ENCODE results near the gene WHRN. TPM values are rescaled to one million over a fixed set of nuclear protein-coding genes. Genes with fewer than 3 reads are reported as not detected.

The WHRN gene
- total RNA-seq, 3 donors from 2014 or later: 2.0 to 5.8 (median 2.2) TPM

DNA sequence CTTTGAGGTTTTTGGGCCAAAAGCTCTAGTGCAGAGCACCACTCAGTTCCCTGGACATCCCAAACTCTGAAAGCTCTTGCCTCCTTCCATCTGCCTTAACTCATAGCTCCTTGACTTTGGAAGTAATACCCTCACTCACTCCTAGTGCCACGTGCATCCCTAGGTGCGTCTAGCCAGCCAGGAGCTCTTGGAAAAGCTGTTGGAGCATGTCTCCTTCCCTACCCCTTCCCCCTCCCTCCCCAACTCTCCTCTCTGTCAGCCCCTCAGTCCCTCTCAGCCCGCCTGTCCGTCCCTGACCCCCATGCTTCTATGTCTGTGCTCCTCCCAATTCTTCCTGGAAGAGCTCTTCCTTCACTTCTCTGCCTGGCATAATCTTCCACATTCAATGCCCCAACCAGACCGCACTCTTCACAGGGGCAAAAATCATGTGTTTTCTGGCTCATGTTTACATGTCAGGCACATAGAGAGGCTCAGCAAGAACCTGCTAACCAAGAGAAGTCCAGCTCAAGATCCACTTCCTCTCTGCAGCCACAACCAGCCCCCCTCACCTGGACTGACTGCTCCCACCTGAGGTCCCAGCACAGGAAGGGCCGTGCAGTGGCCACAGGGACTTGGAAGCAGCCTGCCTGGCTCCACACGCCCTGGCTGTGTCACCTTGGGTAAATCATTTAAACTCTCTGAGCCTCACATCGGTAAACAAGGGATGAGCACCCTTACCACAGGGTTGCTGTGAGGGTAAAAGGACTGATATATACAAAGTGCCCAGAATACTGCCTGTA, 58.4 kb downstream of the WHRN start:
- ATAC-seq (no peak), DNase-seq (no peak)
- Mint-ChIP-seq H3K4me1 (ENCODE audit: low read depth) (peaks cover 7% of the 10 kb centered on the region), H3K36me3 (ENCODE audit: insufficient read depth) (no peaks in the 10 kb centered on the region), H3K4me3 (no peak overlapping the region), H3K9me3 (peaks cover 3% of the 10 kb centered on the region), H3K27me3 (ENCODE audit: low read depth) (no peaks in the 10 kb centered on the region)

- peaks cover 2% of the 10 kb centered on the region for H3K4me1 Mint-ChIP-seq (ENCODE audit: low read depth)
- H3K9me3 Mint-ChIP-seq: peaks cover 3% of the 10 kb centered on the region
- DNase-seq (no peak), ATAC-seq (no peak)
- no peaks in the 10 kb centered on the region for H3K36me3 Mint-ChIP-seq (ENCODE audit: insufficient read depth)
- no peaks in the 10 kb centered on the region for H3K27me3 Mint-ChIP-seq (ENCODE audit: low read depth)
- H3K4me3 Mint-ChIP-seq: no peak overlapping the region
These were observed 59.2 kb downstream of the WHRN start for GRCh38 chr9:114446036-114446435.

GRCh38 chr9:114445616-114446015, 59.7 kb downstream of the WHRN start:
- H3K4me1 Mint-ChIP-seq (ENCODE audit: low read depth): peaks cover 2% of the 10 kb centered on the region
- H3K4me3 Mint-ChIP-seq: no peak overlapping the region

GRCh38 chr9:114442022-114442421, 63.3 kb downstream of the WHRN start:
- Mint-ChIP-seq H3K27me3 (ENCODE audit: low read depth) (no peaks in the 10 kb centered on the region), H3K9me3 (peaks cover 3% of the 10 kb centered on the region), H3K36me3 (ENCODE audit: insufficient read depth) (no peaks in the 10 kb centered on the region), H3K4me3 (no peak overlapping the region), H3K4me1 (ENCODE audit: low read depth) (no peaks in the 10 kb centered on the region)
- DNase-seq (no peak), ATAC-seq (no peak)

More at GRCh38 chr9:114445616-114446015, 59.7 kb downstream of the WHRN start:
- no peak for ATAC-seq
- no peak for DNase-seq
- Mint-ChIP-seq H3K27me3 (ENCODE audit: low read depth) (no peaks in the 10 kb centered on the region), H3K9me3 (peaks cover 3% of the 10 kb centered on the region), H3K36me3 (ENCODE audit: insufficient read depth) (no peaks in the 10 kb centered on the region)

DNA sequence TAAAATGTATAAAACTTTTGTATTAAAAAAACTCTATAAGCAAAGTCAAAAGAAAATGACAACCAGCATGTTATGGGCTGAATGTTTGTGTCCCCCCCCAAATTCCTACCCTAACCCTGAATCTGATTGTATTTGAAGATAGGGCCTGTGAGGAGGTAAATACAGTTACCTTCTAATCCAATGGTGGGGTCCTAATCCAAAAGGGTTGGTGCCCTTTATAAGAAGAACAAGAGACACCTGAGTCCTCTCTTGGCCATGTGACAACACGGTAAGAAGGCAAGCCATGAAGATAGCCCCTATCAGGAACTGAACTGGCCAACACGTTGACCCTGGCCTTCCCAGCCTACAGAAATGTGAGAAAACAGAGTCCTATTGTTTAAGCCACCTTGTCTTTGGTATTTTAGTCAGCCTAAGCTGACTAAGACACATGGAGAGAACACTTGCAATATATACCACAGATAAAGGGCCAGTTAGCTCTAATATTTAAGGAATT, 67.8 kb downstream of the WHRN start:
- DNase-seq (no peak), ATAC-seq (no peak)
- Mint-ChIP-seq H3K27me3 (ENCODE audit: low read depth) (no peaks in the 10 kb centered on the region), H3K4me3 (no peak overlapping the region), H3K4me1 (ENCODE audit: low read depth) (peaks cover 3% of the 10 kb centered on the region), H3K36me3 (ENCODE audit: insufficient read depth) (no peaks in the 10 kb centered on the region), H3K9me3 (no peaks in the 10 kb centered on the region)

DNA sequence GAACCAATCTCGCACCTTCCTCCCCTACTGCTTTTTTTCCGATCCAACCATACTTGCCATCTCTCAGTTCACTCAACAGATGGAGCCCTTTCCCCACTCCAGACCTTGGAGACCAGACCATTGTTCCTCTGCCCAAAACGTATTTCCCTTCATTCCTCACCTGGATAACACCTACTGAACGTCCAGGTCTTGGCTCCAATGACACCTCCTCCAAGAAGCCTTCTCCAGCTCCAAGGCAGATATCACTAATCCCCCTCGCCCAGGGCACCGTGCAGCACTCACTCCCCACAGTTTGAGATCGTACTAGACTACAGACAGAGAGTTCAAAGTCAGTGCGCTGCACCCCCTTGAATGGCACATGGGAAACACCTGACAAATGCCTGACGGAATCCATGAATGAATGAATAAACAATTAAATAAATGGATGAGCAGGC, 70.4 kb downstream of the WHRN start:
- Mint-ChIP-seq H3K4me1 (ENCODE audit: low read depth) (peaks cover 3% of the 10 kb centered on the region), H3K4me3 (no peak overlapping the region), H3K27me3 (ENCODE audit: low read depth) (peaks cover 1% of the 10 kb centered on the region), H3K9me3 (no peaks in the 10 kb centered on the region), H3K36me3 (ENCODE audit: insufficient read depth) (no peaks in the 10 kb centered on the region)
- DNase-seq (no peak), ATAC-seq (no peak)

GRCh38 chr9:114433720-114434255, 71.5 kb downstream of the WHRN start:
- peaks cover 3% of the 10 kb centered on the region for H3K27me3 Mint-ChIP-seq (ENCODE audit: low read depth)
- H3K9me3 Mint-ChIP-seq: no peaks in the 10 kb centered on the region
- ATAC-seq: no peak
- peaks cover 3% of the 10 kb centered on the region for H3K4me1 Mint-ChIP-seq (ENCODE audit: low read depth)
- no peak for DNase-seq
- no peak overlapping the region for H3K4me3 Mint-ChIP-seq
- no peaks in the 10 kb centered on the region for H3K36me3 Mint-ChIP-seq (ENCODE audit: insufficient read depth)

DNA sequence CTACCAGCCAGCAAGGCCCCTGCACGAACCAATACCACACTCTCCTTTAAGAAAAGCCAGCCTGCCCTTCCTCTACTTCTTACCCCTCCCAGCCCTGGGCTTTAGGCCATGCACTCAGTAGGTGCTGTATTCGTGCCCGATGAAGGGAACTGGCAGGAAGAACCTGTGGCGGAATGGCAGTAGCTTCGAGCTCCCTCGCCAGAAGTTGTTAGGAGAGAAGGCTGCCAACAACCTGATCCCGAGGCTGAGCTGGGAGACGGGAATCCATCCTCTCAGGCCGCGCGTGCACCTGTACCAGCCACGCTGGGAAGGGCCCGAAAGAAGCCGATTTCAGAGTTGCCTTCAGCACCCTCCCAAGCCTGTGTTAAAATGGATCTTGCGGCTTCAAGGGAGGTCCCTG, 72.2 kb downstream of the WHRN start:
- DNase-seq: no peak
- H3K4me3 Mint-ChIP-seq: no peak overlapping the region
- H3K27me3 Mint-ChIP-seq (ENCODE audit: low read depth): peaks cover 3% of the 10 kb centered on the region
- no peaks in the 10 kb centered on the region for H3K9me3 Mint-ChIP-seq
- ATAC-seq: no peak
- peaks cover 3% of the 10 kb centered on the region for H3K4me1 Mint-ChIP-seq (ENCODE audit: low read depth)
- H3K36me3 Mint-ChIP-seq (ENCODE audit: insufficient read depth): no peaks in the 10 kb centered on the region

GRCh38 chr9:114432323-114433067, 72.8 kb downstream of the WHRN start:
- Mint-ChIP-seq H3K4me1 (ENCODE audit: low read depth) (peaks cover 3% of the 10 kb centered on the region), H3K36me3 (ENCODE audit: insufficient read depth) (no peaks in the 10 kb centered on the region), H3K4me3 (no peak overlapping the region), H3K27me3 (ENCODE audit: low read depth) (peaks cover 3% of the 10 kb centered on the region), H3K9me3 (no peaks in the 10 kb centered on the region)
- DNase-seq: no peak
- ATAC-seq: no peak

GRCh38 chr9:114431770-114432169, 73.5 kb downstream of the WHRN start:
- no peak for ATAC-seq
- no peaks in the 10 kb centered on the region for H3K36me3 Mint-ChIP-seq (ENCODE audit: insufficient read depth)
- H3K4me1 Mint-ChIP-seq (ENCODE audit: low read depth): peaks cover 3% of the 10 kb centered on the region
- H3K27me3 Mint-ChIP-seq (ENCODE audit: low read depth): peaks cover 3% of the 10 kb centered on the region
- no peaks in the 10 kb centered on the region for H3K9me3 Mint-ChIP-seq
- H3K4me3 Mint-ChIP-seq: no peak overlapping the region
- DNase-seq: no peak

- peaks cover 3% of the 10 kb centered on the region for H3K4me1 Mint-ChIP-seq (ENCODE audit: low read depth)
- DNase-seq (no peak), ATAC-seq (no peak)
- peaks cover 3% of the 10 kb centered on the region for H3K27me3 Mint-ChIP-seq (ENCODE audit: low read depth)
- H3K36me3 Mint-ChIP-seq (ENCODE audit: insufficient read depth): no peaks in the 10 kb centered on the region
- H3K9me3 Mint-ChIP-seq: no peaks in the 10 kb centered on the region
- H3K4me3 Mint-ChIP-seq: no peak overlapping the region
These were observed 74.3 kb downstream of the WHRN start for GRCh38 chr9:114431003-114431402.

- DNase-seq (no peak), ATAC-seq (no peak)
- Mint-ChIP-seq H3K4me1 (ENCODE audit: low read depth) (peaks cover 3% of the 10 kb centered on the region), H3K36me3 (ENCODE audit: insufficient read depth) (no peaks in the 10 kb centered on the region), H3K4me3 (no peak overlapping the region), H3K9me3 (no peaks in the 10 kb centered on the region), H3K27me3 (ENCODE audit: low read depth) (peaks cover 3% of the 10 kb centered on the region)
These were observed 74.8 kb downstream of the WHRN start for GRCh38 chr9:114430457-114430856.

GRCh38 chr9:114429488-114429887, 75.8 kb downstream of the WHRN start:
- DNase-seq (no peak), ATAC-seq (no peak)
- H3K36me3 Mint-ChIP-seq (ENCODE audit: insufficient read depth): no peaks in the 10 kb centered on the region
- H3K27me3 Mint-ChIP-seq (ENCODE audit: low read depth): peaks cover 3% of the 10 kb centered on the region
- H3K4me3 Mint-ChIP-seq: no peak overlapping the region
- H3K4me1 Mint-ChIP-seq (ENCODE audit: low read depth): peaks cover 3% of the 10 kb centered on the region
- H3K9me3 Mint-ChIP-seq: no peaks in the 10 kb centered on the region

GRCh38 chr9:114428466-114428865, 76.8 kb downstream of the WHRN start:
- no peaks in the 10 kb centered on the region for H3K9me3 Mint-ChIP-seq
- no peaks in the 10 kb centered on the region for H3K4me1 Mint-ChIP-seq (ENCODE audit: low read depth)
- DNase-seq (no peak), ATAC-seq (no peak)
- no peak overlapping the region for H3K4me3 Mint-ChIP-seq
- no peaks in the 10 kb centered on the region for H3K36me3 Mint-ChIP-seq (ENCODE audit: insufficient read depth)
- peaks cover 3% of the 10 kb centered on the region for H3K27me3 Mint-ChIP-seq (ENCODE audit: low read depth)
